Ovary (tissue), 10 donors: ENCODE results near the gene DMRTA2. TPM values are rescaled to one million over a fixed set of nuclear protein-coding genes. Genes with fewer than 3 reads are reported as not detected.
A peak's percentile ranks its signal among the peaks of the same experiment; 100 is the strongest.

Experiments
- DNase-seq, 5 donors: peaks; one replicate each; pipeline ENCODE4 v3.0.0-alpha.2; 2019 to 2020
- H3K27ac ChIP-seq, 2 donors: fragments of 200-600 bp; one replicate each; pipeline versions ENCODE4 v1.5.1 to v1.8.0; 2019 to 2022
- H3K27me3 ChIP-seq: fragments of 200-600 bp; one replicate; pipeline ENCODE4 v1.8.0; 2022
- H3K36me3 ChIP-seq: fragments of 200-600 bp; sonication (generic); one replicate; pipeline ENCODE4 v1.5.1; 2019
- H3K4me1 ChIP-seq: one replicate; pipeline ENCODE4 v1.8.1; 2013; ENCODE audit warnings: mild to moderate bottlenecking, moderate library complexity; ENCODE audit not compliant: insufficient read depth
- H3K4me3 ChIP-seq: fragments of 200-600 bp; sonication (generic); one replicate; pipeline ENCODE4 v1.5.1; 2017
- H3K9me3 ChIP-seq, 2 donors: fragments of 200-600 bp in 1 of 2; sonication (generic) in 1 of 2; one replicate each; pipeline versions ENCODE4 v1.5.1 to v1.8.1; 2013 to 2019; ENCODE audit warnings: mild to moderate bottlenecking in 1 of 2, moderate library complexity in 1 of 2
- EP300 ChIP-seq: sonication (generic); formaldehyde crosslinking; IDR thresholded peaks from one replicate; pipeline ENCODE4 v1.6.1; 2017; ENCODE audit warnings: antibody characterized with exemption
- POLR2A ChIP-seq: fragments of 450-650 bp; IDR thresholded peaks from one replicate; pipeline ENCODE4 v1.6.1; 2017; ENCODE audit warnings: antibody characterized with exemption, mild to moderate bottlenecking, moderate library complexity
- WGBS, 3 donors: extraction: QIAGEN DNeasy Blood & Tissue Kit in 1 of 3; methylation state at CpG; one replicate each; pipeline versions ENCODE4 v1.1.5 to v1.1.7; 2013 to 2017; 5-methylcytosine and 5-hydroxymethylcytosine counted together
- intact Hi-C, 4 donors: fragments of 100-400 bp; cut with DNase I; formaldehyde crosslinking; loops; one replicate each; pipeline versions ENCODE4 v1.11.0 to v1.15.1; 2022 to 2023
- long read RNA-seq, 3 donors: library from polyadenylated mRNA in 2 of 3; unstranded in 2 of 3; transcript quantifications; one replicate each; pipeline ENCODE4 v2.0.0 and lab custom pipeline, GENCODE V29; 2021 to 2026
- polyA plus RNA-seq, 2 donors: library from polyadenylated mRNA; stranded (reverse); fragments of 200-250 nt in 1 of 2; fragments of 350-450 nt in 1 of 2; fragmentation: Illumina TruSeq in 1 of 2; extraction: RNeasy Lipid Tissue Mini Kit (QIAGEN cat#74804) in 1 of 2; gene quantifications; one replicate each; pipeline ENCODE4 v1.2.3, GENCODE V29; 2013 to 2014
- total RNA-seq, 7 donors: library from RNA; depleted of rRNA in 2 of 7; stranded (reverse); fragments of >200 nt in 2 of 7; fragmentation: NEBNext Ultra II Directional in 3 of 7; extraction: Animal tissue kit (Norgen Biotek cat#: 25700) in 3 of 7; gene quantifications; one replicate each; pipeline versions ENCODE4 v1.1.0 to v1.2.4, GENCODE V29; 2016 to 2023
- TF ChIP-seq, protein P1 (sequence below), 3 donors: fragments of 450-650 bp in 2 of 3; fragments of 200-600 bp in 1 of 3; IDR thresholded peaks; one replicate each; pipeline versions ENCODE4 v1.5.1 to v1.8.0; 2016 to 2022; ENCODE audit warnings: antibody characterized with exemption in 3 of 3, mild to moderate bottlenecking in 1 of 3
- donor health status: DM: no; HTN: no; CAD: no; lungs with moderate emphysema.
- donor health status: DM: no; HTN: no; CAD: no.
- donor health status: Bipolar disorder and iron deficiency.
- donor health status: DM: yes; HTN: yes; CAD: no.
- donor health status: DM: no; HTN: no; CAD: no.
- donor health status: DM: yes; HTN: yes; CAD: no.

Gene DMRTA2
- total RNA-seq (under 1 TPM in 1 of 7 donors, not detected in 6; 0.11 TPM), polyA plus RNA-seq (not detected)
- long read RNA-seq, donor 1: 0 reads
- long read RNA-seq, donor 2, partial matches to known transcripts: 0 of 1 reads
- long read RNA-seq, donor 2, other reads (novel, unspliced or antisense): 0 of 1 reads
- long read RNA-seq, donor 3: 0 reads

DNA sequence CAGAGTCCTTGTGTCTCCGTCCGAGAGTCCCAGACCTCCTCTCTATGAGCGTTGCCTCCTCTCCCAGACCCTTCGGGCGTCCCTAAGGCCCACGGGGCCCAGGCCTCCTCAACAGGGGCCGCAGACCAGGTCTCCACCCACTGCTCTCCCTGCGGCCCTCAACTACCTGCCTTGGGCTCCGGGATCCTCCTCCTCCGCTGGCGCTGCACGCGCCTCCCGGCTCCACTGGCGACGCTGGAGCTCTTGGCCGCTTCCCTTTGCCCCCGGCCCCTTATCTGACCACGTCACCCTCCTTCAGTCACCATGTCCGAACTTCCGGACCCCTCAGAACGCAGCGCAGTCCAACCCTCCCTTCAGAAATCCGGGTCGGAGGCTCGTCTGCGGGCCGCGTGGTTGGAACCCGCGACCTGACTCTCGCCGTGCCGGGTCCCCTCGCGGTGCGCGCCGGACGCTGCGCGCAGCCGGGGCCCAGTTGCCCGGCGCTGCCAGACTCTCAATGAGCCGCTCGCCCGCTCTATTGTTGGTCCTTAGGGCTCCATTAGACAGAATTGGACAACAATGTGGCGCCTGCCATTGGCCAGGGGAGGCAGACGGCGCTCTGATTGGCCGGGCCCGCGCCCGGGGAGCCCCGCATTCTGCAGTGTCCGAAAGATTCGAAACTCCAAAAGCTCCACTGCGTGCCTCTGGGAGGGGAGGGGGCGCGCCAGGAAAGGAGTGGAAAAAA lies at the start of gene DMRTA2:
Gene DMRTA2 (minus strand): TSS at position 498 of the 724 bp plus-strand sequence. CDS start 1,907 bp downstream, outside the sequence.
- intact Hi-C loops: no loop called here
- peaks cover 5% of the 10 kb centered on the region for H3K4me1 ChIP-seq
- 3 to 4% (median 4%) methylated on average over 59 to 61 of the region's 61 CpGs for WGBS, 3 donors

DNA sequence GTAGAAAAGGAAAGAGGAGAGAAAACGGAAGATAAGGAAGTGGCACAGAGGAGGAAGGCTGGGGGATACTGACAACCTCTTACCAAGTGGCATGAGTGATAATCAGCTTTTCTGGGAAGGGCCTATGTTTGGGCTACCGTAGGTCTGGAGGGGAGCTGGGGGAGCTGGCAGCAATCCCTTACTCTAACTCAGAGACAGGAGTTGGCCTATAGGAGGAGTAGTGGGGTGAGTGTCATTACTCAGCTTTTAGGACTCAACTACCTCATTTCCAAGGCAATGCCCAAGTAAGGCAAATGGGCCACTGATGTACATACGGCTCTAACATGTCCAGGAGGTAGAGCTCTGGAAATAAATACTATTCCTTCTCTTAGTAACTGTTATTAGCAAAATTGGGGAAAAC lies 48.7 kb upstream of the DMRTA2 start:
- no peaks in the 10 kb centered on the region for H3K27me3 ChIP-seq
- H3K27ac ChIP-seq: no peak overlapping the region
- H3K4me1 ChIP-seq: no peaks in the 10 kb centered on the region
- 89 to 93% (median 90%) methylated on average over 3 of the region's 3 CpGs for WGBS, 3 donors
- no peaks in the 10 kb centered on the region for H3K9me3 ChIP-seq
- intact Hi-C loops: no loop called here
- no peaks in the 10 kb centered on the region for H3K36me3 ChIP-seq
- H3K4me3 ChIP-seq: no peak overlapping the region
- no peak for DNase-seq
- TF ChIP-seq POLR2A: no peak
- TF ChIP-seq, protein P1, sequence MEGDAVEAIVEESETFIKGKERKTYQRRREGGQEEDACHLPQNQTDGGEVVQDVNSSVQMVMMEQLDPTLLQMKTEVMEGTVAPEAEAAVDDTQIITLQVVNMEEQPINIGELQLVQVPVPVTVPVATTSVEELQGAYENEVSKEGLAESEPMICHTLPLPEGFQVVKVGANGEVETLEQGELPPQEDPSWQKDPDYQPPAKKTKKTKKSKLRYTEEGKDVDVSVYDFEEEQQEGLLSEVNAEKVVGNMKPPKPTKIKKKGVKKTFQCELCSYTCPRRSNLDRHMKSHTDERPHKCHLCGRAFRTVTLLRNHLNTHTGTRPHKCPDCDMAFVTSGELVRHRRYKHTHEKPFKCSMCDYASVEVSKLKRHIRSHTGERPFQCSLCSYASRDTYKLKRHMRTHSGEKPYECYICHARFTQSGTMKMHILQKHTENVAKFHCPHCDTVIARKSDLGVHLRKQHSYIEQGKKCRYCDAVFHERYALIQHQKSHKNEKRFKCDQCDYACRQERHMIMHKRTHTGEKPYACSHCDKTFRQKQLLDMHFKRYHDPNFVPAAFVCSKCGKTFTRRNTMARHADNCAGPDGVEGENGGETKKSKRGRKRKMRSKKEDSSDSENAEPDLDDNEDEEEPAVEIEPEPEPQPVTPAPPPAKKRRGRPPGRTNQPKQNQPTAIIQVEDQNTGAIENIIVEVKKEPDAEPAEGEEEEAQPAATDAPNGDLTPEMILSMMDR (IDR thresholded peaks at IDR 0.05): no peak
- no peak for TF ChIP-seq EP300

More for the DNA sequence above, at the start of gene DMRTA2:
- Histone ChIP-seq H3K27ac (no peak within 1 kb of the TSS), H3K9me3 (no peaks in the 10 kb centered on the region), H3K36me3 (no peaks in the 10 kb centered on the region), H3K4me3 (peak within 1 kb of the TSS; percentile 20), H3K27me3 (peaks cover 30% of the 10 kb centered on the region)
- no peak for DNase-seq
- TF ChIP-seq, protein P1 (IDR thresholded peaks at IDR 0.05): no peak
- TF ChIP-seq POLR2A (no peak), EP300 (no peak)

DNA sequence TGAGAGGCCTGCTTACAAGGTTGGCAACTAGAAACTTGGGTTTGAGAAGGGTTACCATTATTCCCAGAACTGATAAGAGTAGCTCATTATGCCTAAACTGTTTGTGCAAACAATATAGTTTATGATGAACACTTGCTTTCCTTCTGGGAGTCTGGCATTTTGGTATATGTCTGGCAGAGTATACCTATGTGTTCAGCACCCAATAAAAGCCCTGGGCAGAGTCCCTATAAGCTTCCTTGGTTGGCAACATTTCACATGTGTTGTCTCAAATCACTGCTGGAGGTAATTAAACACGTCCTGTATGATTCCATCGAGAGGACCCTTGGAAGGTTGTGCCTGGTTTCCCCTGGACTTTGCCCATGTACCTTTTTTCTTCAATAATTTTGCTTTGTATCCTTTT lies 39.7 kb upstream of the DMRTA2 start:
- WGBS, 3 donors: 94 to 100% (median 95%) methylated on average over 2 of the region's 2 CpGs
- Histone ChIP-seq H3K36me3 (no peaks in the 10 kb centered on the region), H3K27ac (no peak overlapping the region), H3K4me1 (no peaks in the 10 kb centered on the region), H3K4me3 (no peak overlapping the region), H3K27me3 (no peaks in the 10 kb centered on the region), H3K9me3 (no peaks in the 10 kb centered on the region)
- intact Hi-C loops: no loop called here
- no peak for DNase-seq
- TF ChIP-seq, protein P1 (IDR thresholded peaks at IDR 0.05): no peak
- TF ChIP-seq POLR2A (no peak), EP300 (no peak)

DNA sequence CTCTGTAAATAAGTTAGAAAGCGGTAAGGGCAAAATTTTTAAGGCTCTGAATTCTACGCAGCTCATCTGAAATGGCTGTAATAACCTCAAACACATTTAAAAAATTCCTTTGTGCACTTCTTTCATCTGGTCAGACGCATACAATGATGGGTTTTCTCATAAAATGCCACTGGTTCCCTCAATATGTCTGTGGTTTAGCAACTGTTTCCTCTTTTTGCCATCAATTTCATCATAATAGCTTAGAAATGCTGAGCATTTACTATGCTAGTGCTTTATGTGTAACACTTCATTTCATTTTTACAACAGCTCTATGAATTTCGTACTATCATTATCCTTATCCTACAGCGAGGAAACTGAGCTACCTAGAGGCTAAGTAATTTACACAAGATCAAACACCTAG lies 35.3 kb upstream of the DMRTA2 start:
- Histone ChIP-seq H3K9me3 (no peaks in the 10 kb centered on the region), H3K27ac (no peak overlapping the region), H3K36me3 (no peaks in the 10 kb centered on the region), H3K4me1 (no peaks in the 10 kb centered on the region), H3K27me3 (no peaks in the 10 kb centered on the region), H3K4me3 (no peak overlapping the region)
- 94 to 96% (median 96%) methylated on average over 5 of the region's 5 CpGs for WGBS, 3 donors
- TF ChIP-seq, protein P1 (IDR thresholded peaks at IDR 0.05): no peak
- TF ChIP-seq POLR2A: no peak
- TF ChIP-seq EP300: no peak
- intact Hi-C loops: no loop called here
- no peak for DNase-seq
